Measurements from ENCODE around the gene CEP41.

CEP41 gene

GRCh38 chr7:130440527-130441365, at the start of gene CEP41:
Gene CEP41, minus strand, starts transcription at chr7:130441016. Its CDS starts 50 bp downstream, at chr7:130440966.
- DNase-seq, result peak; percentile 93

- DNase-seq, result no peak
These were observed 49.5 kb upstream of the CEP41 start for GRCh38 chr7:130490311-130490791.

DNA sequence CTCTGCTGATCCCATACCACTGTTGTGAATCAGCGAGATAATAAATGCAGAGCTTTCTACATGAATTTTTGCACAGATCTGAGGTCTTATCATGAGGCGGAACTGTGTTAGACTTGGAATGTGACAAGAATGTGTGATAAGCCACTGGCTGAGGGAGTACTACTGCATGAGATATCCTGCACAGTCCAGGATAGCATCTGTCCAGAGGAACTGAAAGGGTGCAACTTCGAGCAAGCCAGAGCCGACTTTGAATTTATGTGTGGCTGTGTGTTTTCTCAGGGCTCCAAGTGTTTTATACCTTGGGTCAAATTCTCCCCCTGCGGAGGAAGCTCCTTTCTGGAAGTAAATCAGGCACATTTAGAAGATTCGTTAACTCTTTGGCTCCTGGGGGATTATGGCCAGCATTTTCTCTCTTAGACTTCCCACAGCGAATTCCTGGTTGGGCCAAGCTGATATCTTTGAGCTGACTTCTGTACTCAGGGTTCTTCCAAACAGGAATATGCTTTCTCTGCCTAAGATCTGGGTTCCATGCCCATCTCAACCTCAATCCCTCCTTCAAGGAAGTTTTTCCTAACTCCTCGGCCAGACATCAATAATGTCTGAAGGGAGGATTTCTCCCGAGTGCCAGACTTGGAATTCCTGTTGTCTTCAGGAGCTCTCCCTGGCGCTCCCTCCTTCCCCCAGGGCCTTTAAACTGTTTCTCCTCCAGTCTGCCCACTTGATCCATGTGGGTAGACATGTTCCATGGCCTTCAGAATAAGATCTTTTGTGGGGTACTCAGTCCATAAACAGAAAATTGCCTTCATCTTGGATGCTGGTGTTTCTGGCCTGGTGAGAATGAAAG, 48.5 kb upstream of the CEP41 start:
- no peak for DNase-seq

DNA sequence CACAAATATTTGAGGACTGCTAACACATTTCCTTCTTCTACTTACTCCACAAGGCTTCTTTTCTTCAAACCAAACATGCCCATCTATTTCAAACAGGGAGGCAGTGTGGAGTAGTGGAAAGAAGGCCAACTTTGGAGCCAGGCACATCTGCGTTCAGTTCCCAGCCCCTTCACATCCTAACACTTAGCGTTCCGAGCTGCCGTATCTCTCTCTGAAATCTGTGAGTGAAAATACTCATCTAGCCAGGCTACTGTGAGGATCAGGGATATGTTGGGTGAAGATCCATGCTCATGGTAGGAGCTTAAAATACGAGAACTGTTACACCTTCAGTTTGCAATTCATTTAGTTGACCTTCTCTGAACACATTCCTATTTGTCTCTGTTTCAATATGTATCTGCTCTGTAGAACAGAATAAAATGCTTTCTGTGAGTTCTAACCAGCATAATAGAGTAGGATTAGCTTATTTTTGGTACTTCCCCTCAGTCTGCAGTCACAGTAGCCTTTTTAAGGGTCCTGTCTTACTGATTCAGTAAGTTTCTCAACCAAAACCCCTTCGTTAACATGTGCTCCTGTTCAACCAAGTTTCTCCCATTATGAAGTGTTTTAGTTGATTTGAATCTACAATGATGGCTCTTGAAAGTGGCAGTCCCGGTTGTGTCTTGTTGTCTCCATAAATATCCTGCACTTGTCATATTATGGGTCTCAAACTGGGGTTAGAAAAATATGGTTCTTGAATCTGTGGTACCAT, 47.8 kb upstream of the CEP41 start:
- no peak for DNase-seq

DNA sequence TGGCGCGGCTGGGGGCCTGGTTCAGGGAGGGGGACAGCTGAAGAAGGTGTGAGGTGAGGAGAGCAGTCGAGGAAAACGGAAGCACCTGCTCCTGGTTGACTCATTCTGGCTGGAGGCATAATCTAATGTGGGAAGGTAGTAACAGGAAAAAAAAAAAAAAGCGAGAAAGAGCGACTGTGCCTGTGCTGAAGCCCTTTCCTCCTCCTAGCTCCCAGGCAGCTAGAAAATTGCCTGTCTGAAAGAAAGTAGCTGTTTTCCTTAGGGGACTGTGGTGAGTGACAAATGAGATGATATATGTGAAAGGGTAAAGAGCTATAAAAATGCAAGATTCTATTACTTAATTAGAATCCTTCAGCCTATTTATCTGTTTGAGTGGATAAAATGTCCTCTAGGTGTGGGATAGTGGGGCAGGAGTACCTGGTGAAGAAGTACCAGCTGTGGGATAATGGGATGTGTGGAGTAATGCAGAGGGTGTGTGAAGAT, 46.2 kb upstream of the CEP41 start:
- no peak for DNase-seq

- peak; percentile 57 for DNase-seq
These were observed 45.5 kb upstream of the CEP41 start for GRCh38 chr7:130486114-130486953.

DNA sequence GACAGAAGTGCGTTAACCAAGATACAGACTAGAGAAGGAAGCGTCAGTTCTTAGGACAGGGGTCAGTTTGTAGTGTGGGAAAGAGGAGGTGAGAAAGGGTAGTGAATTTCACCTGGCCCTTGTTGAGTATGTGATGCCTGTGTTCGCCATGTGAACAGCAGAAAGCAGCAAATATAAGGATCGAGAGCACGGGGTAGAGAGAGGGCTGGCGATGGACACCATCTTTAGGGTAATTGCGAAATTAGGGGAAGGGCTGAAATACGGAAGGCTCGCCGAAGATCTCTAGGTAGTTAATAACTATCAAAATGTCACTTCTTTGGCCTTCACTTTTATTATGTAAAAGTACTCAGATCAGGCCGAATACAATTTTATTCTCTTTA, 44.9 kb upstream of the CEP41 start:
- no peak for DNase-seq

GRCh38 chr7:130483031-130483430, 42.2 kb upstream of the CEP41 start:
- DNase-seq, result no peak

GRCh38 chr7:130481898-130482297, 41.1 kb upstream of the CEP41 start:
- no peak for DNase-seq

- DNase-seq, result no peak
These were observed 39.0 kb upstream of the CEP41 start for GRCh38 chr7:130479716-130480400.

GRCh38 chr7:130478991-130479390, 38.2 kb upstream of the CEP41 start:
- DNase-seq, result no peak

DNA sequence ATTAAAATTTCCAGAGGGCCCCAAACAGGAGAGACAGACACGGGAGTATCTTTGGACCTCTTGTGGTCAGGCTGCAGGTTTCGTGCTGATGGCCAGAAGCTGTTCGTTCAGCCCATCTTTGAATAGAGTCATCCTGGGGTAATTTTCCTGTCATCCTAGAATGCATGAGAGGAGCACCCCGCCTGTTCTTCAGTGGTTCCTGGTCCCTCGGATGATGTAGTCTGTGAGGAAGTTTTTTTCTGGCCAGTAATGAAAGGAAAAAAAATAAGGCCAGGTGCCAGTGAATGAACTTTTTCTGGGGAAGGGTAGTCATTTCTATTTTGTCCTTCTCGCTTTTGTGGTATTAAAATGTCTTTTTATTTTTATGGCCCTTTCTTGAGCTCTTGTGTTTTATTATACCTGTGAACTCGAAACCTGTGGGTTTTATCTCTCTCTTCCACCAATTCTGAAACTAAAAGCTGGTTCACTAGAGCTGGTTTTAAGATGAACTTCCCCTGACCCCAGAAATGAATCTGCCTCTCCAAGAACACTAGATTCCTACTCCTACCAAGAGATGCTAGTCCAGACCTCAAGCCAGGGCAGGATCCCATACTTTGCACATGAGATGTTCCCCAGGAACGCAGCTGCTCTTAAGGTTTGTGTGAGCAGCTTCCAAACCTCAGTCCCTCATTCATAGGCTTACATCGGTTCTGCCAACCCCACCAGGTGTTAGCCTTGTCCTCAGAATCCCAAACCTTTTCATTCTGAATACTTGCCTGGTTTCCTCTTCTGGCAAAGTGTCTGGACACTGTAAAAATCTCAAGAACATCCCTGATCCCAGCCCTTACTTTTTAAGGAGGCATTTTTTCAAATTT, 35.7 kb upstream of the CEP41 start:
- DNase-seq, result no peak

GRCh38 chr7:130475776-130476175, 35.0 kb upstream of the CEP41 start:
- no peak for DNase-seq

GRCh38 chr7:130473876-130474275, 33.1 kb upstream of the CEP41 start:
- no peak for DNase-seq

- DNase-seq, result no peak
These were observed 32.5 kb upstream of the CEP41 start for GRCh38 chr7:130473289-130473688.

DNA sequence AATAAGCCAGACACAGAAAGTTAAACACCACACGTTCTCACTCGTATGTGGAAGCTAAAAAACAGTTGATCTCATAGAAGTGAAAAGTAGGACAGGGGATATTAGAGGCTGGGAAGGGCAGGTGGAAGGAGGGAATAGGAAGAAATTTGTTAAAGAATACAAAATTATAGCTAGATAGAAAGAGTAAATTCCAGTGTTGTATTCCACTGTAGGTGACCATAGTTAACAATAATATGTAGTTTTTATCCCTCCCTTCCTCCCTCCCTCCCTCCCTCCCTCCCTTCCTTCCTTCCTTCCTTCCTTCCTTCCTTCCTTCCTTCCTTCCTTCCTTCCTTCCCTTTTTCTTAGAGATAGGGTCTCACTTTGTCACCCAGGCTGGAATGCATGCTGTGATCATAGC, 31.2 kb upstream of the CEP41 start:
- DNase-seq, result no peak

DNA sequence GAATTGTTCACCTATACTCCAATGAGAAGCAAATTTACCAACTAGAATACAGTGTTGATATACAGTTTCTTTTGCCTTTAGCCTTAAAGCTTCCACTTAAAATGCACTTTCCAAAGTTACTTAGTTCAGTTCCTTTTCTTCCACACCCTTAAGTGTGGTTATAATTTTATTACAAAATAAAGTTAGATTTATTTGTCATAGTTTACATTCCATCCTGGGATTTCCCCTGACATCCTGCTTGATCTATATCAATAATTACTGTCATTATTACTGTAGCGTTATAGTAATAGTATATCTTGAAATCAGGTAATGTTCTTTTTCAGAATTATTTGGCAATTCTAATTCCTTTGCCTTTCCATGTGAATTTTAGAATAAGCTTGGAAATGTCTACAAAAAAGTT, 27.8 kb upstream of the CEP41 start:
- no peak for DNase-seq

DNA sequence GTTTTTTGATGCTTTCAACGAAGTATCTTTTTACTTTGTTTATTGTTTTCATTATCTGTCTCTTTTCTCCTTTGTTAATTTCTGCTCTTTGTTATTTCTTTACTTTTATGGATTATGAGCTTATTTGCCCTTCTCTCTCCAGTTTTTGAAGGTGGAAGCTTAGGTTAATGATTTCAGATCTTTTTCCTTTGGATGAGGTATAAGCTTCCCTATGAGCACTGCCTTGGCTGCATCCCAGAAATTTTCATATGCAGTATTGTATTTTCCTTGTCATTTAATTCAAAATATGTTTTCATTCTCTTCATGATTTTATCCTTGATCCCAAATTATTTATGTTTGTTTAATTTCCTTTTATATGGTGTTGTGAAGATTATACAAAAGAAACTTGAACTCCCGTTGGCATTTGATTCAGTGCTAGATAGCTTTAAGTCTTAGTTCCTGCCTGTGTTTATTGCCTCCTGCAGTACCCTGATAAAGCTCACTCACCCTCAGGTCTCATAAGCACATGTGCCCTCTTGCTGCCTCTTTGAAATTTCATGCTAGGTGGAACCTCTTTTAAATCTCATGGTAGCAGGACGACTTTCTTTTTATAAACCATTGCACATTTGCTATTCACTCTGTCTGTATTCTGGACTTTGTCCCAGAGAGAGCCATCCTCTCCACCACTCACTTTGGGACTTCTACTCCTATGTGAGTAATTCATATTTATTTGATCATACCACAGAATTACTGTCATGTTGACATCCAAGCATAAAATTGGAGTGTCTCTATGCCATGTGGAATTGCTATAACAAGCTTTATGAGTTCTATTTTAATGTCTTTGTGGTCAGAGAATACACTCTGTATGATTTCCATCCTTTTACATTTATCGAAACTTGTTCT, 23.0 kb upstream of the CEP41 start:
- no peak for DNase-seq

DNA sequence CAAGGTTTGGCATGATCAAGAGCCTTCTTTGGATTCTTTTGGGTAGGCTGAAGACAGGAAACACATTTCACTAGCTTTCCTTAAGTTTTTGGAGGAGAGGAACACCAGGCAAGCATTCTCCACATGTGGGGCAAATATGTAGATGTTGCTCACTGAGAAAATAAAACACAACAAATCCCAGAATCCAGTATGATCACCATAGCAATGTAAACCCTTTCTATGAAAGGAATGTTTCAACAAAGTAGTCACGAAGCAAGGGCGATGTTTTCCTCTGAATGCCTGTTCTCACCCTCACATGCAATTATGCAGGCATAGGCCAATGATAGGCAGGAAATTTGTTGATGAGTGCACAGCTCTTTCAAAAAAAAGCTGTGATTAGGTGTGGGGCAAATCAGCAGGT, 20.5 kb upstream of the CEP41 start:
- no peak for DNase-seq

All from stimulated activated CD4-positive, alpha-beta T cell treated with anti-CD3 and anti-CD28 coated beads, Interleukin-12 subunit alpha, Interleukin-12 subunit beta, amount 100 ng/mL, for 4 hours (primary cell).